ENCODE results near the gene SSNA1. TPM values are rescaled to one million over a fixed set of nuclear protein-coding genes. Genes with fewer than 3 reads are reported as not detected.

The SSNA1 gene
- total and polyA plus RNA-seq, 9 of the 15 experiments (the other 6 are each of a cell fraction or from before 2014, with no cell fraction given) = 1.9 to 130 (median 57.1) TPM

GRCh38 chr9:137138722-137139467 lies 49.6 kb upstream of the SSNA1 start, which contains the start of gene GRIN1 (continued):
- no peak for TF ChIP-seq FOXP4 (CRISPR knock-in tag; IDR thresholded peaks at IDR 0.05; ENCODE audit: borderline replicate concordance)
- no peak for TF ChIP-seq TARDBP (IDR thresholded peaks at IDR 0.05)
- TF ChIP-seq ZNF511 (CRISPR knock-in tag; IDR thresholded peaks at IDR 0.05) = peak; percentile 89; the same call in 1 of the 2 replicates
- TF ChIP-seq C11orf30 (IDR thresholded peaks at IDR 0.05; ENCODE audit: low read depth) = no peak
- no peak for TF ChIP-seq HNRNPUL1 (IDR thresholded peaks at IDR 0.05; ENCODE audit: low read length)
- TF ChIP-seq STAT6 (CRISPR knock-in tag; IDR thresholded peaks at IDR 0.05) = no peak
- TF ChIP-seq ZNF174 (CRISPR knock-in tag; IDR thresholded peaks at IDR 0.05) = no peak
- TF ChIP-seq SIN3A (IDR thresholded peaks at IDR 0.05; ENCODE audit: borderline replicate concordance in 2 of 2, control insufficient read depth in 1 of 2, low read depth in 2 of 2, low read length in 2 of 2) = peak; percentile 69 to 98; a peak in 3 of 4 replicates
- TF ChIP-seq ETV5 (CRISPR knock-in tag; IDR thresholded peaks at IDR 0.05; ENCODE audit: low read depth) = no peak
- no peak for TF ChIP-seq HES1 (IDR thresholded peaks at IDR 0.05; ENCODE audit: low read depth)
- TF ChIP-seq ZBTB11 (CRISPR knock-in tag; IDR thresholded peaks at IDR 0.05) = peak in 1 of 3 experiments; percentile 38; a peak in 1 of 6 replicates
- TF ChIP-seq RBM14 (IDR thresholded peaks at IDR 0.05; ENCODE audit: borderline replicate concordance, insufficient read depth, low read depth, low read length) = no peak
- no peak for TF ChIP-seq ETV6 (IDR thresholded peaks at IDR 0.05; ENCODE audit: borderline replicate concordance in 1 of 2, low read depth in 2 of 2, low read length in 1 of 2)
- TF ChIP-seq ETV6 (CRISPR knock-in tag; IDR thresholded peaks at IDR 0.05; ENCODE audit: borderline replicate concordance) = no peak
- no peak for TF ChIP-seq MYNN (IDR thresholded peaks at IDR 0.05)
- TF ChIP-seq MYNN (CRISPR knock-in tag; IDR thresholded peaks at IDR 0.05) = no peak
